ENCODE measurements around the gene KCNAB1.
"Not testable (repeated sequence)": the region's sequence is repeated elsewhere in the genome, so short reads cannot be mapped to it uniquely, and the experiment has no call there.

The KCNAB1 gene

GRCh38 chr3:156553705-156554356, 433.5 kb downstream of the KCNAB1 start:
- in situ Hi-C loops (cut with MboI; ENCODE audit: low sequenced_read_pairs) = no loop called here

- in situ Hi-C loops (cut with MboI; ENCODE audit: low sequenced_read_pairs) = no loop called here
These were observed 434.1 kb downstream of the KCNAB1 start for GRCh38 chr3:156554515-156554841.

DNA sequence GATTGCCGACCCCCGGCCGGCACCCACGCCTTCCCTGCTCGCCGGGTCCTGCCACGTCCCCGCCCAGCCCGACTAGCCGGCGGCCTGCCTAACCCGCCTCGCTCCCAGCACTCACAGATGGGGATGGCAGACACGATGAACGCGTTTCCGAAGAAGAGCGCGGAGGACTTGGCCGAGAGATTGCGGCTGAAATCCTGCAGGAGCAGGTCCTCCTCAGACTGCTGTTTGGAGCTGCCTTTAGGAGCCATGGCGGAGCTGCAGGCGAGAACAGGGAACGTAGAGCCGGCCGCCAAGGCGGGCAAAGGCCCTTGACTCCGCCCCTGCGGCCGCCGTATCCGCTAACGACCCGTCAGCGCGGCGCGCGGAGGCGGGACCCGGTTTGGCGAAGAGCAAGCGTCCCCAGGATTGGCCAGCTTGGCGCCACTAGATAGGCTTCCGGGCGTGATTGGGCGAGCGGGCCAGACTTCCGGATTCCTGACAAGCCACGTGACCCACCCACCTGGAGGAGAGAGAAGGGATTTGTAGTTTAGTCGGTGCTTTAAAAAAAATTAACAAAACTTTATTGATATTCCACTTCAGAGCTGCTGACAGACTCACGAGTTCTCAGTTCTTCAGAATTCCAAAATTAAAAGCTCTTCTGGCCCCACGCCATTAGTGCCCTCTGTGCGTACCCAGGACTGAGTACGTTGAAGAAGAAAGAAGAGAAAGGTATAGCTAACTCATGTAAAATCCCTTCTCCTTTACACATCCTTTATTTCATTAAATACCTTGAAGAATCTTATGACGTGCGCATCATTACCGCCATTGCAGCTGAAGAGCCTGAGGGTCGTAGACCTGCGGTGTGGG, 434.7 kb downstream of the KCNAB1 start, which contains the start of gene SSR3:
TSS of gene SSR3 (minus strand) at position 276 of the 846 bp plus-strand sequence. CDS start at position 248, 28 bp downstream.
- in situ Hi-C loops (cut with MboI; ENCODE audit: low sequenced_read_pairs) = no loop called here

- in situ Hi-C loops (cut with MboI; ENCODE audit: low sequenced_read_pairs) = no loop called here
These were observed 438.0 kb downstream of the KCNAB1 start for GRCh38 chr3:156558389-156558788.

DNA sequence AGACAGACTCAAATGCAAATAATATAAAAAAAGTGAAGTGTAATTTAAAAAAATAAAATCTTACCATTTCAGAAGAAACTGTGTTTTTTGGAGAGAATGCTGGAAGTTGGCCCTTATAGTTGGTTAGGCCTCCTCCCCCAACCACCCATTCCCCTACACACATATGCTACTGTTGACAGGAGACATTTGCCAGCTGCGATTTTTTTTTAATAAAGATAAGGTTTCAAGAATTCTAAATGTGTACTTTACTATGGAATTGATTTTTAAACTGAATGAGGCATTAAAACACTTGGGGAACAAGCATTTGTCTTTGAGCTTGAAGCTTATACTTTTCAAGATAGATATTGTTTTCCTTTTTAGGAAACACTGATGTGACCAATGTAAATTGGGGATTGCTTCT, 438.9 kb downstream of the KCNAB1 start:
- in situ Hi-C loops (cut with MboI; ENCODE audit: low sequenced_read_pairs) = no loop called here

DNA sequence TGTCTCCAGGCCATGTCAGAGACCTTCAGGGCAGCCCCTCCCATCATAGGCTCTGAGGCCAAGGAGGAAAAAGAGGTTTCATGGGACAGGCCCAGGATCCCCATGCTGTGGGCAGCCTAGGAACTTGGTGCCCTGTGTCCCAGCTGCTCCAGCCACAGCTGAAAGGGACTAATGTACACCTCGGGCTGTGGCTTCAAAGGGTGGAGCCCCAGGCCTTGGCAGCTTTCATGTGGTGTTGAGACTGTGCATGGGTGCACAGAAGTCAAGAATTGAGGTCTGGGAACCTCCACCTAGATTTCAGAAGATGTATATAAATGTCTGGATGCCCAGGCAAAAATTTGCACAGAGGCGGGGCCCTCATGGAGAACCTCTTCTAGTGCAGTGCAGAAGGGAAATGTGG, 441.2 kb downstream of the KCNAB1 start:
- in situ Hi-C loops (cut with MboI; ENCODE audit: low sequenced_read_pairs) = no loop called here

GRCh38 chr3:156562486-156562885, 442.1 kb downstream of the KCNAB1 start:
- in situ Hi-C loops (cut with MboI; ENCODE audit: low sequenced_read_pairs) = not testable (repeated sequence)

DNA sequence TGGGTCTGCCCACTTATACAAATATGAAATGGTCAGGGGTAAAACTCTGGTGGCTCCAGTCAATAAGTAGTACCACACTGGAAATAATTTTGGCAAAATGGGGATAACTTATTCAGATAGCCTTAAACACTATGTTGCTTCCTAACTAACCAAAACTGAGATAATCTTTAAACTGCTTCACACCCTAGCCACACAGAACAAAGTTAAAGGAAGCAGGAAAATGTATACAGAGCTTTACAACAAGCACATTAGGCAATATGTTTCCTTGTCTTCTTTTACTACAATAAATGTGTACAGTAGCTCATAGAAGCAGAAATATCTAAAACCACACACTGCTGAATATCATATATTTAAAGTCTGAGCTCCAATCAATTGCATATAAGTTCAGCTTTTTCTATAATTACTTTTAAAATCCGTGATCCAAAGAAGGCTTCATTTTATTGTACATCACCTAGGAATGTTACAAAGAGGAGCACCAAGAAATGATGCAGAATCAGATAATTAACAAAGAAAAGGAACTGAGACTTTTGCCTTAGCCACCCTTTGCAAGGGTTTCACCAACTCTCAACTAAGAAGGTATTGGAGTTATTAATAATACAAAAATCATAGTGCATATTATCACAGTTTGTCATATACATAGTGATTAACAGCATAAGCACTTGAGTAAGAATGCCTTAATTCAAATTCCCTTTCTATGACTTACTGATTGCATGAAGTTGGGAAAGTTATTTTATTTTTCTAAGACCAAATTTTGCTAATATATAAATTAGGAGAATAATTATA, 443.7 kb downstream of the KCNAB1 start:
- in situ Hi-C loops (cut with MboI; ENCODE audit: low sequenced_read_pairs) = no loop called here

- in situ Hi-C loops (cut with MboI; ENCODE audit: low sequenced_read_pairs) = not testable (repeated sequence)
These were observed 448.6 kb downstream of the KCNAB1 start for GRCh38 chr3:156569016-156569415.

- in situ Hi-C loops (cut with MboI; ENCODE audit: low sequenced_read_pairs) = not testable (repeated sequence)
These were observed 449.5 kb downstream of the KCNAB1 start for GRCh38 chr3:156569881-156570280.

GRCh38 chr3:156575641-156576040, 455.3 kb downstream of the KCNAB1 start:
- in situ Hi-C loops (cut with MboI; ENCODE audit: low sequenced_read_pairs) = no loop called here

- in situ Hi-C loops (cut with MboI; ENCODE audit: low sequenced_read_pairs) = no loop called here
These were observed 455.7 kb downstream of the KCNAB1 start for GRCh38 chr3:156576051-156576450.

DNA sequence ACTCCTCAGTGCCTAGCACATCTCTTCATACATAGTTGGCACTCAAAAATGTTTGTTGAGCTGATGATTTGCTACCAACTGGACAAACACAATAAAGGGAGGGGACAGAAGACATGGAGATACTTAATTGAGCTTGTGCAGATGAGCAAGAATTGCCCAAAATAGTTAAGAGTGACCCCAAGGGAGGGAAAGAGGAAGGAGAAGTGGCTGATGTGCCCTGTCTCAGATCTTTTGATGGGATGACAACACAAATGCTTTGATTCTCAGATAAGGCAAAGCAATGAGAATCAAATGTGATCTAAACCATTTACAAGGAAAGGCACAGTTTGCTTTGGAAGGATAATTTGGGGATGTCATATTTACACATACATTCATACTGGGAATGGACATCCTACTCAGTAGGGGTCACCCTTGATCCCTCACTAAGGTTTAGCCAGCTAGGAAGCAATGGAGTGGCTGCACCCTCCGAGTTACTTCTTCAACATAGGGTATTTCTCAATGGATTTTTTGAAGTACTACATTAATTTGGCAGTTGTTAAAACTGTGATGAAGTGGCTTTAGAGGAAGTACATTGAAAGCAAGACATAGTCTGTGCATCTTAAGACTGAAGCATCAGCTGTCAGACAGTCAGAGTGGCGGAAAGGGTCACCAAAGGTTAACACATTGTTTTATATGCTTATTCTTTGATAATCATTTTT, 456.4 kb downstream of the KCNAB1 start:
- in situ Hi-C loops (cut with MboI; ENCODE audit: low sequenced_read_pairs) = no loop called here

DNA sequence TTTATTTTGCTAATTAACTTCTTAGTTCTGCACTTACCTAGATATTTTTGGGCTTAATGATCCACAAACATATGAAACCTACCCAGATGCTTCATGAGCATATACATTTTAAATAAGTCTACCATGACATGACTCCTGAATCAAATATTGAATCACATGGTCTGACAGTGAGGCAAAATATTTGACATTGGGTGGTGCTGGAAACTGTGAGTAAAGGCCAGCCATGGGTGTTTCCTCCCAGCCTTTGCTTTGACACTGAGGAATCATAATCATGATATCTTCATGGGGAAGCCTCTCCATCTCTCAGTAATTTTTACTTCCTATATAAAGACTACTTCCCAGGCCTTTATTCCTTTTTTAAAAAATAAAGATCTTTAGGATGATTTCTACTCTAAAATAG, 457.4 kb downstream of the KCNAB1 start:
- in situ Hi-C loops (cut with MboI; ENCODE audit: low sequenced_read_pairs) = no loop called here

GRCh38 chr3:156579427-156579851, 459.1 kb downstream of the KCNAB1 start:
- in situ Hi-C loops (cut with MboI; ENCODE audit: low sequenced_read_pairs) = no loop called here

DNA sequence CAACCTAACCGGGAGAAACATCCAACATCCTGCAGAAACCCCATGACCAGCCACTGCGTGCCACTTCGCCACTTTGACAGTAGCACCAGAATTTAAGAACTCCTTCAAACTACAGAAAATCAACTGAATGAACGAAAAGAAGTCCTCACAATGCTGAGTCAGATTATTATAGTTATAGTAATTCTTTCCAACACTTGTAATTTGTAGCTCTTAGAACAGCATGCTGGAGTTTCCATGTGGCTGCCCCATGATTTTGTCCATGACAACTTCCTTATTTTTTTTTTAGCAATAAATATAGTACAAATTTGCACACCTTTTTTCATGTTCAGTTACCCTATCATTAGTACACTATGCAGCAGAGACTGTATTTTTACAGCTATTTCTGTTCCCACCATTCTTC, 460.7 kb downstream of the KCNAB1 start:
- in situ Hi-C loops (cut with MboI; ENCODE audit: low sequenced_read_pairs) = no loop called here

DNA sequence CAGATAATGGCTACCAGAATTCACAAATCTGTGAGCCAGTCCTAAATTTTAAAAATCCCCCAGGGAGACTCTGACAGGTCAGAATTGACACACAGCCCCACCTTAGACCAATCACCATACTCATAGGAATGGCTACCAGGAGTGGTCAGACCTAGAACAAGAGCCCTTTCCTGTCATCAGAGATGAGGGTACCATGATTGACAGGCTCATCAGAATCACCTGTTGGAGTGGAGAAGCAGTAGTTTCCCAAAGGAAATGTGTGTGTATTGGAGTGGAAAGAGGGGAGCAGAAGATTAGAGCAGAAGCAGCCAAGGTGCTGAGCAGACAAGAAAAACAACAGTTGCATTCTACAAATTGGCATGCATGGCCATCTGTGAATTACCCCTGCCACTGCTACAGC, 461.6 kb downstream of the KCNAB1 start:
- in situ Hi-C loops (cut with MboI; ENCODE audit: low sequenced_read_pairs) = no loop called here

DNA sequence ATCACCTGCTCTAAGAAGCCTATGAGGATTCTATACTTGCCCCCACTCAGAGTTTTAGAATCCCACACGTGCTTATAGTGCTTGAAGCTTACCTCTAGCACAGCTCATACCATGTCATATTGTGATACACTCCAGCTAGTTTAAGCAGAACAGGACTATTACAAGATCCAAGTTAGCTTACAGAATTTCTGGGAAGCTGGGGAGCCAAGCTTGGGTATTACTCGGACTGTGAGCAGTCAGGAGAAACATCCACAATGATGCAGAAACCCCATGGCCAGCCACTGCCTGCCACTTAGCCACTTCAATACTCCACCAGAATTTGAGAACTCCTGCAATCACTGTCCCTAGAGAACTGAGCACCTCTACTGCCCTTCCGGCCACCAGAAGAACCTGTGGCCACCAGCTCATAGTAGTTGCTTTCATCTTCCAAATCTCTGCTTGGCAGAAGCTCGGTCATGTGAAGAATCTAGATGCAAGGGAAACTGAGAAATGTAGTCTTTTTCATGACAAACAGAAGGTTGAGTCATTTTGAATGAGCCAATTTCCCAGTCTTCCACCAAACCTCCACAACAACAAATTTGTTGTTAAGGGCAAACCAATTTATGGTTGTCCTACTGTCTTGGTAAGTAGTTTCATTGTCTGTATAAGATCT, 462.3 kb downstream of the KCNAB1 start:
- in situ Hi-C loops (cut with MboI; ENCODE audit: low sequenced_read_pairs) = no loop called here

- in situ Hi-C loops (cut with MboI; ENCODE audit: low sequenced_read_pairs) = no loop called here
These were observed 463.1 kb downstream of the KCNAB1 start for GRCh38 chr3:156583469-156583868.

Measured in hTERT RPE-1 (cell line).